ENCODE results near the gene KCNC3. TPM values are rescaled to one million over a fixed set of nuclear protein-coding genes. Genes with fewer than 3 reads are reported as not detected.

Gene KCNC3
- total RNA-seq, 1 donor from 2014 or later: 44.3 TPM

GRCh38 chr19:50273821-50274220 lies 55.4 kb downstream of the KCNC3 start:
- intact Hi-C loops (cut with micrococcal nuclease): no loop called here
- no peaks in the 10 kb centered on the region for H3K36me3 Mint-ChIP-seq (ENCODE audit: low read depth)
- no peak for TF ChIP-seq CTCF (IDR thresholded peaks at IDR 0.05)
- DNase-seq: no peak
- ChIA-PET CTCF (no interaction called here), POLR2A (no interaction called here)
- no peak overlapping the region for H3K27ac Mint-ChIP-seq
- H3K9me3 Mint-ChIP-seq: no peaks in the 10 kb centered on the region
- no peak for ATAC-seq (ENCODE audit: low read depth)
- no peaks in the 10 kb centered on the region for H3K4me1 Mint-ChIP-seq
- H3K4me3 Mint-ChIP-seq: no peak overlapping the region
- H3K27me3 Mint-ChIP-seq: peaks cover 12% of the 10 kb centered on the region

- Mint-ChIP-seq H3K27ac (no peak overlapping the region), H3K4me1 (no peaks in the 10 kb centered on the region), H3K4me3 (no peak overlapping the region), H3K9me3 (no peaks in the 10 kb centered on the region), H3K27me3 (peaks cover 20% of the 10 kb centered on the region), H3K36me3 (ENCODE audit: low read depth) (no peaks in the 10 kb centered on the region)
- ChIA-PET POLR2A (no interaction called here), CTCF (no interaction called here)
- intact Hi-C loops (cut with micrococcal nuclease): no loop called here
- no peak for TF ChIP-seq CTCF (IDR thresholded peaks at IDR 0.05)
- ATAC-seq (ENCODE audit: low read depth) (no peak), DNase-seq (no peak)
Measured at GRCh38 chr19:50272263-50272897, 56.8 kb downstream of the KCNC3 start.

- no peak for TF ChIP-seq CTCF (IDR thresholded peaks at IDR 0.05)
- no peak overlapping the region for H3K4me3 Mint-ChIP-seq
- no peaks in the 10 kb centered on the region for H3K4me1 Mint-ChIP-seq
- H3K27me3 Mint-ChIP-seq: peaks cover 22% of the 10 kb centered on the region
- no peak overlapping the region for H3K27ac Mint-ChIP-seq
- ATAC-seq (ENCODE audit: low read depth) (no peak), DNase-seq (no peak)
- H3K9me3 Mint-ChIP-seq: no peaks in the 10 kb centered on the region
- intact Hi-C loops (cut with micrococcal nuclease): no loop called here
- POLR2A ChIA-PET: no interaction called here
- no peaks in the 10 kb centered on the region for H3K36me3 Mint-ChIP-seq (ENCODE audit: low read depth)
- CTCF ChIA-PET: no interaction called here
Measured at GRCh38 chr19:50269653-50270052, 59.5 kb downstream of the KCNC3 start.

- Mint-ChIP-seq H3K4me1 (no peaks in the 10 kb centered on the region), H3K4me3 (no peak overlapping the region), H3K9me3 (no peaks in the 10 kb centered on the region), H3K27ac (no peak overlapping the region), H3K36me3 (ENCODE audit: low read depth) (no peaks in the 10 kb centered on the region), H3K27me3 (peaks cover 23% of the 10 kb centered on the region)
- intact Hi-C loops (cut with micrococcal nuclease): no loop called here
- ATAC-seq (ENCODE audit: low read depth) (no peak), DNase-seq (no peak)
- ChIA-PET CTCF (no interaction called here), POLR2A (no interaction called here)
- TF ChIP-seq CTCF (IDR thresholded peaks at IDR 0.05): no peak
Measured at GRCh38 chr19:50268501-50268900, 60.7 kb downstream of the KCNC3 start.

GRCh38 chr19:50268041-50268440 lies 61.1 kb downstream of the KCNC3 start:
- ATAC-seq (ENCODE audit: low read depth): no peak
- H3K9me3 Mint-ChIP-seq: no peaks in the 10 kb centered on the region
- H3K4me1 Mint-ChIP-seq: no peaks in the 10 kb centered on the region
- no peak for TF ChIP-seq CTCF (IDR thresholded peaks at IDR 0.05)
- peaks cover 23% of the 10 kb centered on the region for H3K27me3 Mint-ChIP-seq
- no peak for DNase-seq
- H3K27ac Mint-ChIP-seq: no peak overlapping the region
- ChIA-PET POLR2A (no interaction called here), CTCF (no interaction called here)
- H3K4me3 Mint-ChIP-seq: no peak overlapping the region
- no peaks in the 10 kb centered on the region for H3K36me3 Mint-ChIP-seq (ENCODE audit: low read depth)
- intact Hi-C loops (cut with micrococcal nuclease): no loop called here
